ENCODE measurements around the gene IZUMO4. TPM values are rescaled to one million over a fixed set of nuclear protein-coding genes. Genes with fewer than 3 reads are reported as not detected.
"Not testable (repeated sequence)": the region's sequence is repeated elsewhere in the genome, so short reads cannot be mapped to it uniquely, and the experiment has no call there.

Gene IZUMO4
- total and polyA plus RNA-seq, 7 donors, result 2.3 to 8.5 (median 4.2) TPM

DNA sequence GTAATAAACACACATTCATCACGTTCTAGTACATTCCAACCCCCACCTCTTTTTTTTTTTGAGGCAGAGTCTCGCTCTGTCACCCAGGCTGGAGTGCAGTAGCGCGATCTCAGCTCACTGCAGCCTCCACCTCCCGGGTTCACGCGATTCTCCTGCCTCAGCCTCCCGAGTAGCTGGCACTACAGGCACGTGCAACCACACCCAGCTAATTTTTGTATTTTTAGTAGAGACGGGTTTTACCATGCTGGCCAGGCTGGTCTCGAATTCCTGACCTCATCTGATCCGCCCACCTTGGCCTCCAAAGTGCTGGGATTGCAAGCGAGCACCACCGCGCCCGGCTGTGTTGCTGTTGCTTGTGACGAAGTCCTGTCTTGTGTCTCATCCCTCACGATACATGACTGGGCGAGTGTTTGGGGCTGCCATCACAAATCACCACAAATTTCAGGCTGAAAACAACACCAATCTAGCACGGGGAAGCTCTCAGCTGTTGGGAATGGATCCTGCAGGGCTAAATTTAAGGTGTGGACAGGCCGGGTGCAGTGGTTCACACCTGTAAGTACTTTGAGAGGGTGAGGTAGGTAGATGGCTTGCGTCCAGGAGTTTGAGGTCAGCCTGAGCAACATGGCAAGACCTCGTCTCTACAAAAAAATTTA is 16.3 kb upstream of the IZUMO4 start:
- WGBS, 2 donors, result 79 to 80% methylated on average over 23 of the region's 23 CpGs
- no peaks in the 10 kb centered on the region for H3K27me3 ChIP-seq
- DNase-seq, result no peak
- TF ChIP-seq POLR2A (IDR thresholded peaks at IDR 0.05), result no peak
- TF ChIP-seq POLR2AphosphoS5 (IDR thresholded peaks at IDR 0.05), result no peak
- no peak for TF ChIP-seq EP300 (IDR thresholded peaks at IDR 0.05)
- TF ChIP-seq CTCF (IDR thresholded peaks at IDR 0.05), result no peak
- H3K36me3 ChIP-seq, result peaks cover 22 to 91% (median 46%) of the 10 kb centered on the region in 4 donors
- peak overlapping the region in 3 of 4 donors; percentile 27 to 48 (median 40) for H3K27ac ChIP-seq
- peaks cover 0 to 50% (median 42%) of the 10 kb centered on the region in 4 donors for H3K4me1 ChIP-seq
- no peak overlapping the region for H3K4me3 ChIP-seq
- intact Hi-C loops (cut with DNase I), result no loop called here
- no peaks in the 10 kb centered on the region for H3K9me3 ChIP-seq

DNA sequence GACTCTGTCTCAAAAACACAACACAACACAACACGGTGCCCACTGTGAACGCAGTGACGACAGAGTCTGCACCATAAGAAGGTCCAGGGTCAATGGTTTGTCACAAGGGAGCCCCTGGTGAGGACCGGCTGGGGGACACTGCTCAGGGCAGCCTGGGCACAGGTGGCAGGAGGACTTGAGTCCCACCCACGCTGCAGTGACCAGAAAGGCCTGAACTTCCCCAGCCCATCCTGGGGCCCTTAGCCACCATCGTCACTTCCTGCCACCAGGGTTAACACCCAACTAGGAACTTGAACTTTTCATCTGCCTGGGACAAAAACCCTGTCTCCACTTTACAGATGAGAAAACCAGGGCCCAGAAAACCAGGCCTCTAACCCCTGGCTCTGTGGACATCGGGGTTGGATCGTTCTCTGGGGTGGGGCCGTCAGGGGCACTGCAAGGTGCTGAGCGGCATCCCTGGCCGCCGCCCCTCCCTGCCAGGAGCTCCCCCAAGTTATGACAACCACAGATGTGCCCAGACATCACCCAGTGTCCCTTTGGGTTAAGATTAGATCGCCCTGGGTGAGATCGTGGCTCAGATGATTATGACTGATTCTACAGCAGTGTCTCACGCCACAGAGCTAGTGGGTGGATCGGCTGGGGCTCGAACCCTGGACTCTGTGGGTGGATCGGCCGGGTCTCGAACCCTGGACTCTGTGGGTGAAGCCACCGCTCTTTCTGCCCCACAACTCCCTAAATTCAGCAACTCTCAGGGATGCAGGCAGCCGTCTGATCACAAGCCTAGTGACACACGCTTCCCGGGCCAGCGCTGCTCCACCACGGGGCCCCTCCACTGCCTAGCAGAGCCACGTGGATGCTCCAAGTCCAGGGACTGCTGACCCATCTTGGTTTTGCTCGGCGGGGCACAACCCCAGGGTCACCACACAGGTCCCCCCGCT is 14.6 kb upstream of the IZUMO4 start:
- peaks cover 0 to 65% (median 53%) of the 10 kb centered on the region in 4 donors for H3K4me1 ChIP-seq
- intact Hi-C loops (cut with DNase I), result no loop called here
- 68 to 85% methylated on average over 30 of the region's 30 CpGs for WGBS, 2 donors
- H3K27me3 ChIP-seq, result no peaks in the 10 kb centered on the region
- H3K9me3 ChIP-seq, result no peaks in the 10 kb centered on the region
- no peak for DNase-seq
- peaks cover 13 to 74% (median 34%) of the 10 kb centered on the region in 4 donors for H3K36me3 ChIP-seq
- H3K27ac ChIP-seq, result peak overlapping the region; percentile 19 to 94 (median 75)
- no peak overlapping the region for H3K4me3 ChIP-seq
- no peak for TF ChIP-seq CTCF (IDR thresholded peaks at IDR 0.05)
- no peak for TF ChIP-seq POLR2A (IDR thresholded peaks at IDR 0.05)
- no peak for TF ChIP-seq POLR2AphosphoS5 (IDR thresholded peaks at IDR 0.05)

DNA sequence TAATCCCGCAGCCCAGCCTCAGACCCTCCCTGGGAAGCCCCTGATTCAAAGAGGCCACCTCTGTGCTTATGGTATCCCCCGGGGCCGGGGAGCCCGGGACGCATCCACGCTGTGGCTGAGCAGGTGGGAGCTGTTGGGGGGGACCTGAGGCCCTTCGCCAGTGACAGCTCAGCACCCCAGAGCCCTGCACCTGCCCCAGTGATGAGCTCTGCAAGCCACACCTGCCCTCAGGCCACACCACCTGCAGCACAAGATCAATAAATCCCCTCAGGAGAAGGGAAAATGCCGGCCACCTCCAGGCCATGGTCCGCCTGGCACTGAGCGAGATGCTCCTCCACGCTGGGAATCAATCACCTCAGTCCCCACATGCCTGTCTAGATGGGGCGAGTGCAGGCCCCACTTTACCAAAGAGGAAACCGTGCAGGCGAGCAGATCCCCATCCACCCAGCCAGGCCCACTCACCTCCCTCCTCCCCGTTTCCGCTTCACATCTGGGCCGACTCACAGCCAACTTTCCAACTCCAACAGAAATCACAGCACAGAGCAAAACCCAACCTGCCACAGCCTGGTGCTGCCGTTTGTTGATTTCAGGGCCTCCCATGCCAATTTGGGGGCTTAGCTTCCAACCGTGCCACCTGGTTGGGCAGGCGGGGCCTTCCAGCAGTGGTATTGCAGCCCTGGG is 13.4 kb upstream of the IZUMO4 start:
- WGBS, 2 donors, result 44 to 81% methylated on average over 20 of the region's 20 CpGs
- H3K27ac ChIP-seq, result peak overlapping the region; percentile 54 to 94 (median 75)
- TF ChIP-seq POLR2AphosphoS5 (IDR thresholded peaks at IDR 0.05), result no peak
- no peak for TF ChIP-seq CTCF (IDR thresholded peaks at IDR 0.05)
- no peaks in the 10 kb centered on the region for H3K27me3 ChIP-seq
- DNase-seq, result peak; percentile 80
- H3K4me1 ChIP-seq, result peaks cover 0 to 74% (median 63%) of the 10 kb centered on the region in 4 donors
- H3K4me3 ChIP-seq, result no peak overlapping the region
- intact Hi-C loops (cut with DNase I), result no loop called here
- no peaks in the 10 kb centered on the region for H3K9me3 ChIP-seq
- peaks cover 7 to 62% (median 22%) of the 10 kb centered on the region in 4 donors for H3K36me3 ChIP-seq

GRCh38 chr19:2084993-2085720 is 11.6 kb upstream of the IZUMO4 start:
- Histone ChIP-seq H3K27me3 (no peaks in the 10 kb centered on the region), H3K27ac (peak overlapping the region; percentile 54 to 94 (median 75)), H3K36me3 (peaks cover 0 to 44% (median 11%) of the 10 kb centered on the region in 4 donors), H3K4me3 (no peak overlapping the region), H3K9me3 (no peaks in the 10 kb centered on the region), H3K4me1 (peaks cover 0 to 85% (median 77%) of the 10 kb centered on the region in 4 donors)
- DNase-seq, result peak; percentile 81
- no peak for TF ChIP-seq POLR2A (IDR thresholded peaks at IDR 0.05)
- TF ChIP-seq POLR2AphosphoS5 (IDR thresholded peaks at IDR 0.05), result peak in 1 of 4 donors; percentile 34
- no peak for TF ChIP-seq CTCF (IDR thresholded peaks at IDR 0.05)
- WGBS, 2 donors, result 48 to 81% methylated on average over 28 of the region's 28 CpGs
- intact Hi-C loops (cut with DNase I), result no loop called here

DNA sequence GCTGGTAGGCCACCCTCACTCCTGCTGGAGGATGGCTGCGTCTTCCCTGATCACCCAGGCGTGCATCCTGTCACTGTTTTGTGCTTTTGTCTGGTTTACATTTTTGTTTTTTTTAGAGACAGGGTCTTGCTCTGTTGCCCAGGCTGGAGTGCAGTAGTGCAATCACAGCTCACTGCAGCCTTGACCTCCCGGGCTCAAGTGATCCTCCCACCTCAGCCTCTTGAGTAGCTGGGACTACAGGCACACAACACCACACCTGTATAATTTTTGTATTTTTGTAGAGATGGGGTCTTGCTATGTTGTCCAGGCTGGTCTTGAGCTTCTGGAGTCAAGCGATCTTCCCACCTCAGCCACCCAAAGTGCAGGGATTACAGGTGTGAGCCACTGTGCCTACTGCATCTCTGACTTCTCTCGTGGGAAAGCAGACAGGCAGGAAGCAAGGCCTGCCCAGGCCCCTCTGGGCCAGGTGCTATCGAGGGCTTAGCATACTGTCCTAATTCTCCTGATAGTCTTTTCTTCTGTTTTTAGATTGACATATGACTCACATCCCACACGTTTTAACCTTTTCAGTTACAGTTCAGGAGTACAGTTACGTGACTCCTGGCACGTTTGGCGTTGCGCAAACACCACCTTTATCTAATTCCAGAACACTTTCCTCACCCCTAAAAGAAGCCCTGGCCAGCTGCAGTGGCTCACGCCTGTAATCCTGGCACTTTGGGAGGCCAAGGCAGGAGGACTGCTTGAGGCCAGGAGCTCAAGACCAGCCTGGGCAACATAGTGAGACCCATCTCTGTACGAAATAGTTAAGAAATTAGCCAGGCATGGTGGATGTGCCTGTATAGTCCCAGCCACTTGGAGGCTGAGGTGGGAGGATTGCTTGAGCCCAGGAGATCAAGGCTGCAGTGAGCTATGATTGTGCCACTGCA is 9.8 kb upstream of the IZUMO4 start:
- H3K27me3 ChIP-seq; intact Hi-C loops (cut with DNase I); DNase-seq; H3K9me3 ChIP-seq; H3K4me3 ChIP-seq: not testable (repeated sequence)
- peaks cover 0 to 30% (median 3%) of the 10 kb centered on the region in 4 donors for H3K36me3 ChIP-seq
- H3K27ac ChIP-seq, result peak overlapping the region; percentile 28 to 94 (median 66)
- WGBS, 2 donors, result 59 to 75% methylated on average over 13 of the region's 13 CpGs
- H3K4me1 ChIP-seq, result peaks cover 0 to 90% (median 85%) of the 10 kb centered on the region in 4 donors
